Caco-2 (cell line): ENCODE measurements around the gene ARL5A. TPM values are rescaled to one million over a fixed set of nuclear protein-coding genes. Genes with fewer than 3 reads are reported as not detected.

ENCODE experiments used
- BruUV-seq: library from RNA; stranded (reverse); fragments of 400-500 nt; replicated peaks from 2 replicates; lab custom pipeline; 2021; lab: Mats Ljungman, UMichigan
- CTCF ChIA-PET: fragments of 300-600 bp; sonication (Branson Sonifier 250); formaldehyde crosslinking; loops from one replicate; lab custom pipeline; 2022; ENCODE audit warnings: antibody characterized with exemption; lab: Charles Lee
- POLR2A ChIA-PET: fragments of 300-600 bp; sonication (Branson Sonifier 250); formaldehyde crosslinking; loops from one replicate; lab custom pipeline; 2022; ENCODE audit warnings: antibody characterized with exemption; lab: Charles Lee
- DNase-seq, 2 experiments: peaks; one replicate each; pipeline versions ENCODE4 v3.0.0 to v3.0.0-alpha.2; 2020 to 2022
- H3K27me3 ChIP-seq: replicated peaks from 2 replicates; pipeline ENCODE4 v1.6.0; 2011; ENCODE audit warnings: low read length; ENCODE audit not compliant: control insufficient read depth, insufficient read depth
- H3K36me3 ChIP-seq: 2 replicates; pipeline ENCODE4 v1.5.1; 2011; ENCODE audit warnings: low read length; ENCODE audit not compliant: control insufficient read depth, insufficient read depth
- H3K4me1 ChIP-seq: fragments of 250-450 bp; sonication (Bioruptor Pico); 2 replicates; pipeline ENCODE4 v1.5.1; 2020; ENCODE audit warnings: mild to moderate bottlenecking
- H3K4me3 ChIP-seq: 2 replicates; pipeline ENCODE4 v1.5.1; 2011; ENCODE audit warnings: low read depth, mild to moderate bottlenecking, control low read depth, low read length
- H3K9me3 ChIP-seq: fragments of 250-450 bp; sonication (Bioruptor Pico); 2 replicates; pipeline ENCODE4 v1.5.1; 2020; ENCODE audit warnings: mild to moderate bottlenecking, moderate library complexity
- H3K27ac Mint-ChIP-seq: one replicate; pipeline ENCODE4 v1.8.0; 2022; ENCODE audit warnings: mixed read lengths; ENCODE audit not compliant: unreplicated experiment
- H3K27me3 Mint-ChIP-seq: one replicate; pipeline ENCODE4 v1.8.0; 2022; ENCODE audit warnings: mixed read lengths; ENCODE audit not compliant: insufficient read depth, unreplicated experiment
- H3K36me3 Mint-ChIP-seq: one replicate; pipeline ENCODE4 v1.8.0; 2022; ENCODE audit warnings: mild to moderate bottlenecking, mixed read lengths; ENCODE audit not compliant: insufficient read depth, unreplicated experiment
- H3K4me1 Mint-ChIP-seq: one replicate; pipeline ENCODE4 v1.8.0; 2022; ENCODE audit warnings: low read depth, mixed read lengths; ENCODE audit not compliant: unreplicated experiment
- H3K4me3 Mint-ChIP-seq: one replicate; pipeline ENCODE4 v1.8.0; 2022; ENCODE audit warnings: mild to moderate bottlenecking, moderate library complexity, mixed read lengths; ENCODE audit not compliant: unreplicated experiment
- H3K9me3 Mint-ChIP-seq: one replicate; pipeline ENCODE4 v1.8.0; 2022; ENCODE audit warnings: mixed read lengths; ENCODE audit not compliant: unreplicated experiment
- CTCF ChIP-seq, 2 experiments: fragments of 200-600 bp in 1 of 2; IDR thresholded peaks; 1 replicate in 1 of 2; 2 replicates in 1 of 2; pipeline versions ENCODE4 v1.5.1 to v1.8.0; 2011 to 2022; ENCODE audit warnings: antibody characterized with exemption in 1 of 2, control low read depth in 1 of 2, inconsistent platforms in 1 of 2, low read depth in 1 of 2, low read length in 1 of 2, mild to moderate bottlenecking in 1 of 2, moderate library complexity in 1 of 2; ENCODE audit not compliant: insufficient read depth in 1 of 2, severe bottlenecking in 1 of 2, unreplicated experiment in 1 of 2
- intact Hi-C: fragments of 100-400 bp; cut with micrococcal nuclease; formaldehyde crosslinking; loops from one replicate; pipeline ENCODE4 v1.10.0; 2022; ENCODE audit not compliant: unreplicated experiment
- total RNA-seq: library from RNA; stranded (reverse); gene quantifications from 2 replicates; pipeline ENCODE4 v1.2.3, GENCODE V29; 2022

ARL5A gene
- total RNA-seq, 1 experiment from 2014 or later, result 58.3 TPM

- Mint-ChIP-seq H3K9me3 (no peaks in the 10 kb centered on the region), H3K27me3 (no peaks in the 10 kb centered on the region)
- H3K27me3 ChIP-seq, result no peaks in the 10 kb centered on the region
These were observed 71.4 kb downstream of the ARL5A start for GRCh38 chr2:151756820-151757219.

GRCh38 chr2:151754253-151754897, 73.8 kb downstream of the ARL5A start:
- peaks cover 16% of the 10 kb centered on the region for H3K4me1 ChIP-seq
- no TSS peak for BruUV-seq
- no peak for TF ChIP-seq CTCF (IDR thresholded peaks at IDR 0.05; ENCODE audit: insufficient read depth in 1 of 2, low read depth in 1 of 2, low read length in 1 of 2, severe bottlenecking in 1 of 2, unreplicated experiment in 1 of 2)
- ChIA-PET POLR2A (no interaction called here), CTCF (no interaction called here)
- no peaks in the 10 kb centered on the region for H3K27me3 ChIP-seq
- peaks cover 19% of the 10 kb centered on the region for H3K4me1 Mint-ChIP-seq
- no peaks in the 10 kb centered on the region for H3K36me3 Mint-ChIP-seq
- H3K27ac Mint-ChIP-seq, result no peak overlapping the region
- no peak for DNase-seq
- H3K27me3 Mint-ChIP-seq, result no peaks in the 10 kb centered on the region
- no peaks in the 10 kb centered on the region for H3K36me3 ChIP-seq
- no peak overlapping the region for H3K4me3 Mint-ChIP-seq
- H3K4me3 ChIP-seq, result no peak overlapping the region
- no peaks in the 10 kb centered on the region; the same call in 1 of the 2 replicates for H3K9me3 ChIP-seq
- no peaks in the 10 kb centered on the region for H3K9me3 Mint-ChIP-seq
- intact Hi-C loops, result no loop called here

More at GRCh38 chr2:151756820-151757219, 71.4 kb downstream of the ARL5A start:
- Histone ChIP-seq H3K36me3 (no peaks in the 10 kb centered on the region), H3K9me3 (no peaks in the 10 kb centered on the region; the same call in 1 of the 2 replicates), H3K4me3 (no peak overlapping the region), H3K4me1 (peaks cover 16% of the 10 kb centered on the region)
- Mint-ChIP-seq H3K36me3 (no peaks in the 10 kb centered on the region), H3K4me3 (no peak overlapping the region), H3K27ac (no peak overlapping the region), H3K4me1 (peaks cover 25% of the 10 kb centered on the region)
- BruUV-seq, result no TSS peak
- TF ChIP-seq CTCF (IDR thresholded peaks at IDR 0.05; ENCODE audit: insufficient read depth in 1 of 2, low read depth in 1 of 2, low read length in 1 of 2, severe bottlenecking in 1 of 2, unreplicated experiment in 1 of 2), result no peak
- no peak for DNase-seq
- intact Hi-C loops, result no loop called here
- CTCF ChIA-PET, result no interaction called here
- POLR2A ChIA-PET, result no interaction called here

GRCh38 chr2:151753540-151753939, 74.7 kb downstream of the ARL5A start:
- Mint-ChIP-seq H3K4me1 (peaks cover 19% of the 10 kb centered on the region), H3K9me3 (no peaks in the 10 kb centered on the region), H3K27ac (no peak overlapping the region), H3K4me3 (no peak overlapping the region), H3K27me3 (no peaks in the 10 kb centered on the region), H3K36me3 (no peaks in the 10 kb centered on the region)
- no peak for DNase-seq
- H3K27me3 ChIP-seq, result no peaks in the 10 kb centered on the region
- POLR2A ChIA-PET, result no interaction called here
- no peaks in the 10 kb centered on the region; the same call in 1 of the 2 replicates for H3K9me3 ChIP-seq
- no peak overlapping the region for H3K4me3 ChIP-seq
- intact Hi-C loops, result no loop called here
- CTCF ChIA-PET, result no interaction called here
- no TSS peak for BruUV-seq
- no peaks in the 10 kb centered on the region for H3K36me3 ChIP-seq
- TF ChIP-seq CTCF (IDR thresholded peaks at IDR 0.05; ENCODE audit: insufficient read depth in 1 of 2, low read depth in 1 of 2, low read length in 1 of 2, severe bottlenecking in 1 of 2, unreplicated experiment in 1 of 2), result no peak
- peaks cover 16% of the 10 kb centered on the region for H3K4me1 ChIP-seq

Other genes with a start within 250 kb of the ARL5A start
- gene NEB, start 93.9 kb downstream of the ARL5A start, total RNA-seq, result 14.7 and 17.6 TPM in 2 replicates